CD4-positive, alpha-beta T cell treated with Interferon gamma for 1 hour (primary cell): ENCODE measurements around the gene MACROD1.
A peak's percentile ranks its signal among the peaks of the same experiment; 100 is the strongest.
"Not testable (repeated sequence)": the region's sequence is repeated elsewhere in the genome, so short reads cannot be mapped to it uniquely, and the experiment has no call there.

Experiments
- DNase-seq: peaks from one replicate; pipeline ENCODE4 v3.0.0-alpha.2; 2020

The MACROD1 gene

GRCh38 chr11:64185175-64185692, 19.3 kb upstream of the MACROD1 start:
- DNase-seq, result no peak

DNA sequence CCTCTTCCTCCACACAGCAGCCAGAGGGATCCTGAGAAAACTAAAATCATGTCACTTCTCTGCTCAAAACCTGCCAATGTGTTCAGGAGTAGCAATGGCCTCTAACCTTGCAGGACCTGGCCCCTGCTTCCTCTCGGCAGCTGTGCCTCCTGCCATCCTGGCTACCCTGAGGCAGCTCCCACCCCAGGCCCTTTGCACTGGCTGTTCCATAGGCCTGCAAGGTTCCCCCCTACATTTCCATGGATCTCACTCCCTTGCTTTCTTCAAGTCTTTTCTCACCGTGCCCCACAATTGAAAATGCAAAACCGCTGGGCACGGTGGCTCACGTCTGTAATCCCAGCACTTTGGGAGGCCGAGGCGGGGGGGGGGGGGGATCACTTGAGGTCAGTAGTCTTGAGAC, 18.0 kb upstream of the MACROD1 start:
- DNase-seq, result no peak

DNA sequence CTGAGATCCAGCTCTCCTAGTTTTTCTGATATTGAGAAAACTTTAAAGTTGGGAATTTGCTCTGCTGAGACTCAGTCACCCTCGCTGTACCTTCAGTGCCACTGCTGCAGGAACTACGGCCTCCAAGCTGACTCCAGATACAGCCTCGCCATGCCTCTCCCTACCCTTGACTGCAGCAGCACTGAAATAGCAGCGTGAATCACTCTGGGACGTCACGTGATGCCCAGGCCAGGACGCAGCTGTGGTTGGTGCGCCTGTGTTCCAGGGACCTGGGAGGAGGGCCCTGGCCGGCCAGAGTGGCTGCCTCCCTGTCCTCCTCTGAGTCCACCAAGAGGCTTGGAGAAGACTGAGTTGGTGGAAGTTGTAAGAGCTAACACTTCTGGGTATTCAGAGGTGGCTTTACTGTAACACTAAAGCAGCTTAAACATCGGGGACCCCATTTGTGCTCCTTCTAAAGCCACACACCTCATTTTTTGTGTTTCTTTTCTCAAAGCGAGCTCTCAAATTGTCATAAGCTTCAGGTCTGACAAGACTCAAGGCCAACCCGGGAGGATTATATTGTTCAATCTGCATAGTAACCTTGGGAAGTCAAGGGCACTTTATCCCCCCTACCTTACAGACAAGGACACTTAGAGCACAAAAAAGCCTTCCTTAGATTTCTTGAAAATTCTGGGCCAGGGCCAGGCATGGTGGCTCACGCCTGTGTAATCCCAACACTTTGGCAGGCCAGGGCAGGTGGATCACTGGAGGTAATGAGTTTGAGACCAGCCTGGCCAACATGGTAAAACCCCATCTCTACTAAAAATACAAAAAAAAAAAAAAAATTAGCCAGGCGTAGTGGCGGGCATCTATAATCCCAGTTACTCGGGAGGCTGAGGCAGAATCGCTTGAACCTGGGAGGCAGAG, 15.8 kb upstream of the MACROD1 start:
- peak; percentile 61 for DNase-seq

DNA sequence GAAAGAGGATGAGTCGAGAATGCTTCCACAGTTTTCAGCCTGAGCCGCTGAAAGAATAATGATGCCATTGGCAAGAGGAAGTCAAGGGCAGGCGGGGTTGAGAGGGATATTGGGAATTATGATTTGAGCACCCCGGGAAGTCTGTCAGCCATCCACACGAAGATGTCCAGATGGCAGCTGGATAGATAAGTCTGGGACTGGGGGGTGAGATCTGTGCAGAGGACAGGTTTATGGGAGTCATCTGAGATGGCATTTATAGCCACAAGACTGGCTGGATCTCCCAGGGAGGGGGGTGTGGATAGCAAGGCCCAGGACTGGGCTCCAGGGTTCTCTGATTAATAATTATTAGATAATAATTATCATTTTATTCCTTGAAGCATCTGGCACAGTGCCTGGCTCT, 15.0 kb upstream of the MACROD1 start:
- no peak for DNase-seq

DNA sequence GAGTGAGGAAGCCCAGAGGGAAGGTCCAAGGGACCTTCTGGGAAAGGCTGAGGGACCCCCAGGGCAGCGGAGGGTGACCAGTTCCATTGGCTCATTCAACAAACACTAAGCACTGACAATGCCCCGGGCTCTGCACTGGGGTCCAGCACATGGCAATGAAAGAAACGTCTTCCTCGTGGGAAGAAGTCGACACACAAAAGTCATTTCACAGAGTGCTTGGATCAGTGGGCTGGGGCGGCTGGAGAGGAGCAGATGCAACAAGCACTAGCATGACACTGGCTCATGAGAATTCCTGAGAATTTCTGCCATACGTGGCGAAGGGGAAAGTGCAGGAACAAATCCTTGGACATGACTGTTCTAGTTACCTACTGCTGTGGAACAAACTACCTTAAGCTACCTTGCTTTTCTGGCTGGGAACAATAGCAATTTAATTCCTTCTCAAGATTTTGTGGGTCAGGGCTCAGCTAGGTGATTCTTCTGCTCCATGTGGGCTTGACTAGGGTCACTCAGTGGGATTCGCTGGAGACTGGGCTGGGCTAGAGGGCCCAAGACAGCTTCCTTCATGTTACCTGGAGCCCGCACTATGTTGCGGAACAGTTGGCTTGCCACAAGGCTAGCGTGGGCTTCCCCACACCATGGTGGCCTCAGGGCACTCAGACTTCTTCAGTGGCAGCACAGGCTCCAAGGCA, 13.2 kb upstream of the MACROD1 start:
- no peak for DNase-seq

DNA sequence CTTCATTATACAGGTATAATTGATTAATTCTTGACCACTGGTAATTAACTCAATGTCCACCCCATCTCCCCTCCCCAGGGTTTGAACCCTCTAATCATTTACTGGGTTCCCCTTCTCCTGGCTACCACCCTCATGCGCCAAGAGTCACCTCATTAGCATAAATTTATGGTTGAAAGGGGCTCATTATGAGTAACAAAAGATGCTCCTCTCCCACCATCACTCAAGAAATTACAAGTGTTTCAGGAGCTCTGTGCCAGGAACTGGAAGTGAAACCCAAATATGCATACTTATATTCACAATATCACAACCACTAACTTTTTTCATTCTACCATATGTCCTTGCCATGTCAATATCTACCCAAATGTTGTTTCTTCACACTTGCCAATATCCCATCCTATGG, 12.3 kb upstream of the MACROD1 start:
- DNase-seq, result no peak

DNA sequence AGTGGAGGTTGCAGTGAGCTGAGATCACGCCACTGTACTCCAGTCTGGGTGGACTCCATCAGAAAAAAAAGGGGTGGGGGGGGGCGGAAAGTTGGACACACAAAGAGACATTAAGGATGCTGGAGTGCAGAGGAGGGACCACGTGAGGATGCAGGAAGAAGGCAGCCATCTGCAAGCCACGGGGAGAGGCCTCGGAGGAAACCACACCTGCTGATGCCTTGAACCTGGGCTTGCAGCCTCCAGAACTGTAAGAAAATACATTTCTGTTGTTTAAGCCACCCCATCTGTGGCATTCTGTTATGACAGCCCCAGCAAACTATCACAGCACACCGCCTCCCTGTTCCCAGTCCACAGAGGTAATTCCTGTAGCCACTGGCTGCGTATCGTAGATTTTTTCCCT, 10.8 kb upstream of the MACROD1 start:
- no peak for DNase-seq

- no peak for DNase-seq
Measured at GRCh38 chr11:64173616-64174355, 7.9 kb upstream of the MACROD1 start.

GRCh38 chr11:64170419-64170818, 4.5 kb upstream of the MACROD1 start:
- DNase-seq, result no peak

DNA sequence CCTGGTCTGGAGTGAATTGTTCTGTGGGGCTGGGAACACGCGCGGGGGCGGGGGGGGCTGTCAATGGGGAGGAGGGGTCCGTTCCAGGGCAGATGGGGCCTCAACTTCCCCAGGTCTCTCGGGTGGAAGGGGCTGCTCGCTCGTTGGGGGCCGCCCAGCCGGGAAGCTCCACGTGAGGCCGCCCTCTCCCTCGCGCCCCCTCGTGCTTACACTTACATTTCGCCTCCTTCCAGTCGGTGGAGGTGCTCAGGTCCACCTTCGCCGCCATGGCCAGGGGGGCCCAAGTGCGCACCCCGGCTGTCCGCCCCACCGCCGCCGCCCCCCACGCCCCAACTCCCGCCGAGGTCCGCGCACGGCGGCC, 452 bp downstream of the MACROD1 start:
- DNase-seq, result no peak

GRCh38 chr11:64164392-64165312, 1.3 kb downstream of the MACROD1 start:
- no peak for DNase-seq

DNA sequence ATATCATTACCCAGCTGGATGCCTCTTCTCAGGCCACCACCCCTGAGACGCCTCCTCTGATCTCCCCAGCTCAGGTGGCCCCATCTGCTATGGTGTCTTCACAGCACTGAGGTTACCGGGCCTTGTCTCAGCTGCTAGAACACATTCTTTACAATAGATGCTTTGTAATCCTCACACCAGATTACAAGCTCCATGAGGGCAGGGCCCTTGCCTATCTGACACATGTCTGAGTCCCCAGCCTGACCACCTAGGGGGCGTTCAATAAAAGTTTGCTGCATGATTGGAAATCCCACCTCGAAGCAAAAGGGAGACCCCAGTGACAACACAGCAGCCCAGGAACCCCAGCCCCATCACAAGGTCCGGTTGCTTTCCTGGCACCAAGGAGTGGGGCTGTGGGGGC, 2.0 kb downstream of the MACROD1 start:
- DNase-seq, result no peak

- not testable (repeated sequence) for DNase-seq
Measured at GRCh38 chr11:64162769-64163168, 3.1 kb downstream of the MACROD1 start.

DNA sequence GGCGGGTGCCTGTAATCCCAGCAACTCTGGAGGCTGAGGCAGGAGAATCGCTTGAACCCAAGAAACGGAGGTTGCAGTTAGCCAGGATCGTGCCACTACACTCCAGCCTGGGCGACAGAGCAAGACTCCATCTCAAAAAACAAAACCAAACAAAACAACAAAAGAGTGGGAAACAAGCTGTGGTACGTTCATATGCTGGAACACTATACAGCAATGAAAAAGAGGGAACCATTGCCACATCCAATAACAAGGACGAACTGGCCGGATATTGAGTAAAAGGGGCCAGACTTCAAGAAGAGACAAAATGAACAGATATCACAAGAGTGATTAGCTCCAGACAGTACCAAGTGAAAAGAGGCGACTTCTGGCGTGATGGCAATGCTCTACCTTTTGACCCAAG, 4.9 kb downstream of the MACROD1 start:
- DNase-seq, result no peak

- no peak for DNase-seq
Measured at GRCh38 chr11:64157631-64158394, 8.1 kb downstream of the MACROD1 start.

- no peak for DNase-seq
Measured at GRCh38 chr11:64156235-64157011, 9.5 kb downstream of the MACROD1 start.

DNA sequence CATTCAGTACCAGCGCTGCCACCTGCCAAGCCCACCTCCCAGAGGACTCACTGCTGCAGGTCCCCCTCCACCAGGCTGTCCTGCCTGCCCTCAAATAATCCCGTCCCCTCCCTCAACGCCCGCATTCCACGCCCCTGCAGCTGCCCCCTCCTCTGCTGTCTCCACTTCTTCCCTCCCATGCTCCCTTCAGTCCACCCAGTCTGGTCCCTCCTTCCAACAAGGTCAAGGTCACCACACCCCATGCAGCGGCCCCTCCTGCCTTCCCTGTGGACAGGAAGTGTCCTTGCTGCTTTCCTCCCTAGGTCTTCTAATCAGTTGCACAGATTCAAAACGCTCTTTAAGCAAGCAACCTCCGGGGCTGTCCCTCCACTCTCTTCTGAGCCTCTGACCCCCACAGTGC, 12.1 kb downstream of the MACROD1 start:
- DNase-seq, result no peak

GRCh38 chr11:64152841-64153691, 12.8 kb downstream of the MACROD1 start:
- peak; percentile 58 for DNase-seq

GRCh38 chr11:64151337-64151736, 14.6 kb downstream of the MACROD1 start:
- no peak for DNase-seq
